Stomach (tissue), 4 donors: ENCODE data around the gene PLA2G4F.

ENCODE experiments used
- POLR2AphosphoS5 ChIP-seq, 3 donors: sonication (generic); formaldehyde crosslinking; IDR thresholded peaks; one replicate each; pipeline ENCODE4 v1.6.1; 2016; ENCODE audit warnings: antibody characterized with exemption in 3 of 3
- TF ChIP-seq, protein P1 (sequence below), 7 experiments: fragments of 450-650 bp in 4 of 7; fragments of 200-600 bp in 3 of 7; sonication (generic) in 3 of 7; IDR thresholded peaks; one replicate each; pipeline ENCODE4 v1.5.1; 2016 to 2019; ENCODE audit warnings: antibody characterized with exemption in 7 of 7, control low read depth in 2 of 7, mild to moderate bottlenecking in 1 of 7

GRCh38 chr15:42149493-42150218 lies 6.8 kb downstream of the PLA2G4F start:
- TF ChIP-seq, protein P1, sequence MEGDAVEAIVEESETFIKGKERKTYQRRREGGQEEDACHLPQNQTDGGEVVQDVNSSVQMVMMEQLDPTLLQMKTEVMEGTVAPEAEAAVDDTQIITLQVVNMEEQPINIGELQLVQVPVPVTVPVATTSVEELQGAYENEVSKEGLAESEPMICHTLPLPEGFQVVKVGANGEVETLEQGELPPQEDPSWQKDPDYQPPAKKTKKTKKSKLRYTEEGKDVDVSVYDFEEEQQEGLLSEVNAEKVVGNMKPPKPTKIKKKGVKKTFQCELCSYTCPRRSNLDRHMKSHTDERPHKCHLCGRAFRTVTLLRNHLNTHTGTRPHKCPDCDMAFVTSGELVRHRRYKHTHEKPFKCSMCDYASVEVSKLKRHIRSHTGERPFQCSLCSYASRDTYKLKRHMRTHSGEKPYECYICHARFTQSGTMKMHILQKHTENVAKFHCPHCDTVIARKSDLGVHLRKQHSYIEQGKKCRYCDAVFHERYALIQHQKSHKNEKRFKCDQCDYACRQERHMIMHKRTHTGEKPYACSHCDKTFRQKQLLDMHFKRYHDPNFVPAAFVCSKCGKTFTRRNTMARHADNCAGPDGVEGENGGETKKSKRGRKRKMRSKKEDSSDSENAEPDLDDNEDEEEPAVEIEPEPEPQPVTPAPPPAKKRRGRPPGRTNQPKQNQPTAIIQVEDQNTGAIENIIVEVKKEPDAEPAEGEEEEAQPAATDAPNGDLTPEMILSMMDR (IDR thresholded peaks at IDR 0.05): no peak
- TF ChIP-seq POLR2AphosphoS5 (IDR thresholded peaks at IDR 0.05): no peak
